ENCODE results near the gene LHFPL3. TPM values are rescaled to one million over a fixed set of nuclear protein-coding genes. Genes with fewer than 3 reads are reported as not detected.

The LHFPL3 gene
- total RNA-seq, 1 experiment from 2014 or later = 0.83 TPM

- ATAC-seq = no peak
- ChIA-PET POLR2A (interaction anchor here (0.6 kb wide), 1 partner anchor 20 kb away, joined by 3 read pairs; no protein-coding TSS in a partner anchor), CTCF (interaction anchor here (1.1 to 1.2 kb wide), 2 partner anchors 12 to 193 kb away, joined by 3 to 5 read pairs; no protein-coding TSS in a partner anchor)
- no peaks in the 10 kb centered on the region for H3K36me3 Mint-ChIP-seq
- TF ChIP-seq FOXK1 (CRISPR knock-in tag; IDR thresholded peaks at IDR 0.05) (no peak), FOXP1 (CRISPR knock-in tag; IDR thresholded peaks at IDR 0.05; ENCODE audit: borderline replicate concordance) (no peak), ATF1 (CRISPR knock-in tag; IDR thresholded peaks at IDR 0.05) (no peak), ETV6 (CRISPR knock-in tag; IDR thresholded peaks at IDR 0.05) (no peak), ZNF232 (CRISPR knock-in tag; IDR thresholded peaks at IDR 0.05) (no peak), JUN (CRISPR knock-in tag; IDR thresholded peaks at IDR 0.05) (no peak), NR1H2 (CRISPR knock-in tag; IDR thresholded peaks at IDR 0.05) (no peak), RELA (CRISPR knock-in tag; IDR thresholded peaks at IDR 0.05; ENCODE audit: borderline replicate concordance) (no peak), KAT7 (CRISPR knock-in tag; IDR thresholded peaks at IDR 0.05; ENCODE audit: borderline replicate concordance) (no peak), AR (CRISPR knock-in tag; IDR thresholded peaks at IDR 0.05) (no peak), MLX (CRISPR knock-in tag; IDR thresholded peaks at IDR 0.05) (no peak), GABPB1 (CRISPR knock-in tag; IDR thresholded peaks at IDR 0.05) (no peak), ZNF281 (CRISPR knock-in tag; IDR thresholded peaks at IDR 0.05) (no peak), TCF7 (CRISPR knock-in tag; IDR thresholded peaks at IDR 0.05; ENCODE audit: low read depth) (no peak), ZNF416 (CRISPR knock-in tag; IDR thresholded peaks at IDR 0.05) (no peak)
- no peaks in the 10 kb centered on the region for H3K27me3 Mint-ChIP-seq (ENCODE audit: low read depth)
- H3K4me3 Mint-ChIP-seq = no peak overlapping the region
- no peak overlapping the region for H3K27ac Mint-ChIP-seq
- H3K9me3 Mint-ChIP-seq = no peaks in the 10 kb centered on the region
- DNase-seq (ENCODE audit: low spot score) = no peak
- peaks cover 6% of the 10 kb centered on the region for H3K4me1 Mint-ChIP-seq
These were observed 508.6 kb downstream of the LHFPL3 start for GRCh38 chr7:104836976-104837375.

- POLR2A ChIA-PET = interaction anchor here (0.6 kb wide), 1 partner anchor 980 kb away, joined by 3 read pairs; no protein-coding TSS in a partner anchor
- H3K27me3 Mint-ChIP-seq (ENCODE audit: low read depth) = no peaks in the 10 kb centered on the region
- H3K9me3 Mint-ChIP-seq = no peaks in the 10 kb centered on the region
- no peaks in the 10 kb centered on the region for H3K36me3 Mint-ChIP-seq
- CTCF ChIA-PET = interaction anchor here (1.0 to 1.6 kb wide), 3 partner anchors 9 to 67 kb away, joined by 3 to 6 read pairs (median 3); no protein-coding TSS in a partner anchor
- DNase-seq (ENCODE audit: low spot score) (no peak), ATAC-seq (no peak)
- H3K4me3 Mint-ChIP-seq = no peak overlapping the region
- H3K27ac Mint-ChIP-seq = no peak overlapping the region
- peaks cover 11% of the 10 kb centered on the region for H3K4me1 Mint-ChIP-seq
- TF ChIP-seq ZNF281 (CRISPR knock-in tag; IDR thresholded peaks at IDR 0.05) (no peak), ZNF423 (CRISPR knock-in tag; IDR thresholded peaks at IDR 0.05) (no peak), SP1 (CRISPR knock-in tag; conservative IDR thresholded peaks at IDR 0.05) (no peak), ZBTB43 (CRISPR knock-in tag; IDR thresholded peaks at IDR 0.05) (no peak), FOXJ3 (CRISPR knock-in tag; IDR thresholded peaks at IDR 0.05; ENCODE audit: borderline replicate concordance) (no peak), TP53 (CRISPR knock-in tag; IDR thresholded peaks at IDR 0.05) (no peak), CTCF (IDR thresholded peaks at IDR 0.05) (no peak)
These were observed 510.3 kb downstream of the LHFPL3 start for GRCh38 chr7:104838537-104839299.

Data from WTC11 (cell line).